ENCODE results near the gene GPC5.

GPC5 gene

GRCh38 chr13:91513790-91514189 is 115.4 kb downstream of the GPC5 start:
- no peak for DNase-seq (ENCODE audit: extremely low spot score)
- ChIA-PET POLR2A (no interaction called here), CTCF (no interaction called here)
- TF ChIP-seq L3MBTL2 (conservative IDR thresholded peaks at IDR 0.05) (no peak), SUZ12 (IDR thresholded peaks at IDR 0.05) (no peak), CTBP1 (IDR thresholded peaks at IDR 0.05; ENCODE audit: borderline replicate concordance) (no peak), ARNT (IDR thresholded peaks at IDR 0.05) (no peak), SP1 (IDR thresholded peaks at IDR 0.05) (no peak), BHLHE40 (IDR thresholded peaks at IDR 0.05; ENCODE audit: borderline replicate concordance) (no peak), HDGF (IDR thresholded peaks at IDR 0.05; ENCODE audit: borderline replicate concordance) (no peak), FOXM1 (IDR thresholded peaks at IDR 0.05; ENCODE audit: borderline replicate concordance) (no peak), TARDBP (IDR thresholded peaks at IDR 0.05) (no peak)

- ChIA-PET CTCF (no interaction called here), POLR2A (no interaction called here)
- no peak for TF ChIP-seq FOXK2 (IDR thresholded peaks at IDR 0.05)
- TF ChIP-seq, protein P1, sequence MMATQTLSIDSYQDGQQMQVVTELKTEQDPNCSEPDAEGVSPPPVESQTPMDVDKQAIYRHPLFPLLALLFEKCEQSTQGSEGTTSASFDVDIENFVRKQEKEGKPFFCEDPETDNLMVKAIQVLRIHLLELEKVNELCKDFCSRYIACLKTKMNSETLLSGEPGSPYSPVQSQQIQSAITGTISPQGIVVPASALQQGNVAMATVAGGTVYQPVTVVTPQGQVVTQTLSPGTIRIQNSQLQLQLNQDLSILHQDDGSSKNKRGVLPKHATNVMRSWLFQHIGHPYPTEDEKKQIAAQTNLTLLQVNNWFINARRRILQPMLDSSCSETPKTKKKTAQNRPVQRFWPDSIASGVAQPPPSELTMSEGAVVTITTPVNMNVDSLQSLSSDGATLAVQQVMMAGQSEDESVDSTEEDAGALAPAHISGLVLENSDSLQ (IDR thresholded peaks at IDR 0.05) = no peak
- TF ChIP-seq ARNT (IDR thresholded peaks at IDR 0.05) = no peak
- no peak for TF ChIP-seq ZNF384 (IDR thresholded peaks at IDR 0.05)
- no peak for TF ChIP-seq SUZ12 (IDR thresholded peaks at IDR 0.05)
- no peak for TF ChIP-seq L3MBTL2 (conservative IDR thresholded peaks at IDR 0.05)
- no peak for TF ChIP-seq HDGF (IDR thresholded peaks at IDR 0.05; ENCODE audit: borderline replicate concordance)
- TF ChIP-seq SP1 (IDR thresholded peaks at IDR 0.05) = no peak
- TF ChIP-seq FOXM1 (IDR thresholded peaks at IDR 0.05; ENCODE audit: borderline replicate concordance) = no peak
- TF ChIP-seq ELF4 (IDR thresholded peaks at IDR 0.05) = no peak
- no peak for TF ChIP-seq LEF1 (IDR thresholded peaks at IDR 0.05; ENCODE audit: borderline replicate concordance)
- no peak for TF ChIP-seq FOXA1 (IDR thresholded peaks at IDR 0.05)
- DNase-seq (ENCODE audit: extremely low spot score) = no peak
These were observed 118.4 kb downstream of the GPC5 start for GRCh38 chr13:91516799-91517198.

GRCh38 chr13:91520952-91521351 is 122.5 kb downstream of the GPC5 start:
- DNase-seq (ENCODE audit: extremely low spot score) = no peak
- TF ChIP-seq SUZ12 (IDR thresholded peaks at IDR 0.05) = no peak
- TF ChIP-seq LEF1 (IDR thresholded peaks at IDR 0.05; ENCODE audit: borderline replicate concordance) = no peak
- no peak for TF ChIP-seq TARDBP (IDR thresholded peaks at IDR 0.05)
- TF ChIP-seq NFRKB (IDR thresholded peaks at IDR 0.05) = no peak
- CTCF ChIA-PET = no interaction called here
- POLR2A ChIA-PET = no interaction called here

- no peak for DNase-seq (ENCODE audit: extremely low spot score)
- POLR2A ChIA-PET = no interaction called here
- CTCF ChIA-PET = no interaction called here
- TF ChIP-seq LEF1 (IDR thresholded peaks at IDR 0.05; ENCODE audit: borderline replicate concordance) (no peak), ELF4 (IDR thresholded peaks at IDR 0.05) (no peak), FOXM1 (IDR thresholded peaks at IDR 0.05; ENCODE audit: borderline replicate concordance) (no peak), FOXK2 (IDR thresholded peaks at IDR 0.05) (no peak), ARNT (IDR thresholded peaks at IDR 0.05) (no peak), HDGF (IDR thresholded peaks at IDR 0.05; ENCODE audit: borderline replicate concordance) (no peak), ZNF384 (IDR thresholded peaks at IDR 0.05) (no peak), FOXA1 (IDR thresholded peaks at IDR 0.05) (no peak)
- TF ChIP-seq, protein P1 (IDR thresholded peaks at IDR 0.05) = no peak
These were observed 124.7 kb downstream of the GPC5 start for GRCh38 chr13:91523116-91523515.

DNA sequence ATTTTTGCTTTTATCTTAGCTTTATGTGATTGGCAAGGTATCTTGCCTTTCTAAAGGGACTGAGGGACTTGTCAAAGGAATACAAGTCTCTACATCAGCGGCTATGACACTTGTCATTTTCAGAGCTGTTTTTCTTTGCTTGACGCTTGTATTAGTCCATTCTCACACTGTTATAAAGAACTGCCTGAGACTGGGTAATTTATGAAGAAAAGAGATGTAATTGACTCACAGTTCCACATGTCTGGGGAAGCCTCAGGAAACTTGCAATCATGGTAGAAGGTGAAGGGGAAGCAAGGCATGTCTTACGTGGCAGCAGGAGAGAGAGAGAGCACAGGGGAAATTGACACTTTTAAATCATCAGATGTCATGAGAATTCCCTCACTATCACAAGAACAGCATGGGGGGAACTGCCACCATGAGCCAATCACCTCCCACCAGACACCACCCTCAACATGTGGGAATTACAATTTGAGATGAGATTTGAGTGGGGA is 128.2 kb downstream of the GPC5 start:
- no peak for DNase-seq (ENCODE audit: extremely low spot score)
- ChIA-PET CTCF (no interaction called here), POLR2A (no interaction called here)
- TF ChIP-seq, protein P1 (IDR thresholded peaks at IDR 0.05) = no peak
- TF ChIP-seq NFRKB (IDR thresholded peaks at IDR 0.05) (no peak), FOXA1 (IDR thresholded peaks at IDR 0.05) (no peak), HDGF (IDR thresholded peaks at IDR 0.05; ENCODE audit: borderline replicate concordance) (no peak), FOXM1 (IDR thresholded peaks at IDR 0.05; ENCODE audit: borderline replicate concordance) (no peak), ARNT (IDR thresholded peaks at IDR 0.05) (no peak), TARDBP (IDR thresholded peaks at IDR 0.05) (no peak), ZNF384 (IDR thresholded peaks at IDR 0.05) (no peak)

- TF ChIP-seq BHLHE40 (IDR thresholded peaks at IDR 0.05; ENCODE audit: borderline replicate concordance) = no peak
- no peak for TF ChIP-seq ELF4 (IDR thresholded peaks at IDR 0.05)
- TF ChIP-seq HDGF (IDR thresholded peaks at IDR 0.05; ENCODE audit: borderline replicate concordance) = no peak
- no peak for TF ChIP-seq LEF1 (IDR thresholded peaks at IDR 0.05; ENCODE audit: borderline replicate concordance)
- TF ChIP-seq FOXA1 (IDR thresholded peaks at IDR 0.05) = no peak
- TF ChIP-seq L3MBTL2 (conservative IDR thresholded peaks at IDR 0.05) = no peak
- no peak for TF ChIP-seq FOXM1 (IDR thresholded peaks at IDR 0.05; ENCODE audit: borderline replicate concordance)
- no peak for TF ChIP-seq SUZ12 (IDR thresholded peaks at IDR 0.05)
- no peak for TF ChIP-seq FOXK2 (IDR thresholded peaks at IDR 0.05)
- no peak for TF ChIP-seq ARNT (IDR thresholded peaks at IDR 0.05)
- ChIA-PET CTCF (no interaction called here), POLR2A (no interaction called here)
- DNase-seq (ENCODE audit: extremely low spot score) = no peak
These were observed 131.5 kb downstream of the GPC5 start for GRCh38 chr13:91529739-91530482.

All from HEK293T (cell line).